ENCODE results near the gene HOATZ.

HOATZ gene

GRCh38 chr11:111585371-111585770 is 70.8 kb downstream of the HOATZ start:
- DNase-seq: no peak

- DNase-seq: peak in 1 of 14 donors; percentile 31
Observed at GRCh38 chr11:111586388-111586831, 71.8 kb downstream of the HOATZ start.
